ENCODE data around the gene AKAP5.

- TF ChIP-seq CTCF (IDR thresholded peaks at IDR 0.05) (no peak), POLR2A (IDR thresholded peaks at IDR 0.05) (no peak), POLR2AphosphoS5 (IDR thresholded peaks at IDR 0.05) (no peak)
Observed at GRCh38 chr14:64422756-64423155, 42.5 kb upstream of the AKAP5 start.
